Stimulated activated naive CD8-positive, alpha-beta T cell treated with anti-CD3 and anti-CD28 coated beads, Interleukin-15, amount 100 ng/mL, for 72 hours (primary cell): ENCODE results near the gene CSRP1.

Experiments
- ATAC-seq: fragments of 150-1000 bp; cut with Tn5 transposase; 2 replicates; pipeline ENCODE4 v1.10.0; 2021; ENCODE audit warnings: mild to moderate bottlenecking, moderate library complexity
- DNase-seq, 2 donors: peaks; one replicate each; pipeline ENCODE4 v3.0.0; 2021 to 2022
- H3K27ac Mint-ChIP-seq, 2 donors: one replicate each; pipeline ENCODE4 v1.8.0; 2022; ENCODE audit warnings: mild to moderate bottlenecking in 2 of 2, mixed read lengths in 2 of 2, moderate library complexity in 2 of 2
- H3K27me3 Mint-ChIP-seq: one replicate; pipeline ENCODE4 v1.8.0; 2022; ENCODE audit warnings: mixed read lengths
- H3K4me1 Mint-ChIP-seq: one replicate; pipeline ENCODE4 v1.8.0; 2022; ENCODE audit warnings: mild to moderate bottlenecking, mixed read lengths
- H3K4me3 Mint-ChIP-seq, 2 donors: one replicate each; pipeline ENCODE4 v1.8.0; 2022; ENCODE audit warnings: mild to moderate bottlenecking in 2 of 2, mixed read lengths in 2 of 2, moderate library complexity in 1 of 2
- H3K9me3 Mint-ChIP-seq, 2 donors: one replicate each; pipeline ENCODE4 v1.8.0; 2022; ENCODE audit warnings: mixed read lengths in 2 of 2

Gene CSRP1

GRCh38 chr1:201540846-201541735 lies 34.2 kb upstream of the CSRP1 start:
- Mint-ChIP-seq H3K27me3 (peaks cover 84% of the 10 kb centered on the region), H3K9me3 (no peaks in the 10 kb centered on the region)

DNA sequence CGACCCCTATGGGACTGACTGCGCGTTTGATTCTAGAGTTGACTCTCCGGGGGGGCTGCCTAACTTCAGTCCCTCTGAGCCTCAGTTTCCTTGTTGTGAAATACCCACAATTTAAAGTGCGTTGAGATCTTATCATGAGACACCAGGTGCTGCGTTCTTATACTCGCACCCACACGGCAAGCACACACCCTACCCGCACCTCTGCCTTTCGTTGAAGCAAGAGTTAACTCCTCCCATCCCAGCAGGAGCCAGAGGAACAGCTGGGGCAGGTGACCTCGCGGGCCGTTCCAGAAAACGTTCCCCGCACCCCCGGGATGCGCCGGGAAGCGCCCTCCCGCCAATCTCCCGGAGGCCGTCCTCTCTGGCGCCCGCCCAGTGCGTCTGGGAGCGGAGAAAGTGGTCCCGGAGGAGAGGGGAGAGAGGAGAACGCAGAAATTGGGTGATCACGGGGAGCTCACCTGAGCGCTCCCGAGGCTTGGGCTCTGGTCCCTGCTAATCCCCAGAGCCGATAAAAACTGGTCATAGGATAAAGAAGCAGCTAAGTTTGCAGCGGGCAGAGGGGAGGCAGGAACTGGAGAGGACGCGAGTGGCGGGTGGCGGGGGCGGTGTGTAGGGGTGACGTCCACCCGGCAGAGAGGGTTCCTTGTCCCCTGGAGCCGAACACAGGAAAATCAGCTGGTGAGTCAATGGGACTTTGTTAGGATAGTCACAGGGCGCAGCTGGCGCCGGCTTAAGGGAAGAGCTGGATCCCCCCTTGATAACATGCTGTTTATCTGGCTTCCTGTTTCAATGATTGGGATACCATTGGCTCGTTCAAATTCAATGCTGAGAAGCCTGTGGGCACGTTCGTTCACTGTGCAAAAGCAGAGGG lies 32.9 kb upstream of the CSRP1 start:
- no peaks in the 10 kb centered on the region for H3K9me3 Mint-ChIP-seq
- peaks cover 27% of the 10 kb centered on the region for H3K4me1 Mint-ChIP-seq
- DNase-seq (no peak), ATAC-seq (peak; percentile 44)
- H3K4me3 Mint-ChIP-seq: peak overlapping the region; percentile 68 to 72
- no peak overlapping the region for H3K27ac Mint-ChIP-seq
- peaks cover 97% of the 10 kb centered on the region for H3K27me3 Mint-ChIP-seq

More at GRCh38 chr1:201540846-201541735, 34.2 kb upstream of the CSRP1 start:
- H3K4me1 Mint-ChIP-seq: peaks cover 23% of the 10 kb centered on the region
- DNase-seq: no peak
- H3K4me3 Mint-ChIP-seq: no peak overlapping the region
- no peak for ATAC-seq
- no peak overlapping the region for H3K27ac Mint-ChIP-seq

- Mint-ChIP-seq H3K27me3 (peaks cover 91% of the 10 kb centered on the region), H3K27ac (no peak within 1 kb of the TSS), H3K4me3 (peak within 1 kb of the TSS; percentile 75 to 78), H3K9me3 (no peaks in the 10 kb centered on the region), H3K4me1 (peaks cover 31% of the 10 kb centered on the region)
- peak in 1 of 2 donors; percentile 10 for DNase-seq
- ATAC-seq: peak; percentile 62
These were observed 32.0 kb upstream of the CSRP1 start, which contains the start of gene NAV1 for GRCh38 chr1:201538612-201539551. Gene NAV1, plus strand, starts transcription at chr1:201539127. Its CDS starts 83,758 bp downstream, at chr1:201622885.

DNA sequence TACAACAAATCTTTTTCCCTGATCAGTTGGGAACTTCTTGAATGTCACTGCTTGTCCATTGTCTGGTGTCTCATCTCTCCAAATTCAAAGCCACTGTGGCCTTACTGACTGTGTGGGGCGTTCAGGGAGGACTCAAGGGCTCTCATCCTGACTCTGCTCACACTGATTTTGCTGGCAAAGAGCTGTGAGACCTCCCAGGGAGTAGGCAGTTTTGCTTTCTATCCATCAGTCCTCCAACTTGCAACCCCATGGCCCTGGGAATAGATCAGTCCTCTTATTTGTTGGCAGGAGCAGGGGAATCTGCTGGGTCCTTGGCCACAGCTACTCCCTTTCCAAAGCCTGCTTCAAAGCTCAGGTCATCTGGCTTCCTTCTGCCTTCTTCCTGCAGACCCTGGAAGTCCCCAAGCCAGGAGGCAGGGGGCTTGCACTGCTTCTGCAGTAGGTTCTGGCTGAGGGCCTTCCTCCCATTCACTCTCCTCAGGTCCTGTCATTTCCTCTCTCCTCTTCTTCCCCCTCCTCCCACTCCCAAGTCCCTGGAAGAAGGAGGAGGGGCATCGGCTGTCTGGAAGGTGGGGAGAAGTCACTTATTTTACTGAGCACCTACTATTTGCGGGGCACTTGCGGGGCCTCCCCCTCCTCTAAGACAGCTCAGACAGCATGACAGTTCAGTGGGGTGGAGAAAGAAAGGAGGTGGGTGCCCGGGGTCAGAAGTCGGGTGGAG lies 31.1 kb upstream of the CSRP1 start:
- Mint-ChIP-seq H3K9me3 (no peaks in the 10 kb centered on the region), H3K4me1 (peaks cover 31% of the 10 kb centered on the region), H3K27ac (no peak overlapping the region), H3K4me3 (peak overlapping the region; percentile 75 to 78), H3K27me3 (peaks cover 83% of the 10 kb centered on the region)
- ATAC-seq: no peak
- no peak for DNase-seq

- peaks cover 77% of the 10 kb centered on the region for H3K27me3 Mint-ChIP-seq
- no peaks in the 10 kb centered on the region for H3K9me3 Mint-ChIP-seq
- no peak overlapping the region for H3K4me3 Mint-ChIP-seq
- ATAC-seq: no peak
- DNase-seq: no peak
- H3K4me1 Mint-ChIP-seq: peaks cover 31% of the 10 kb centered on the region
- no peak overlapping the region for H3K27ac Mint-ChIP-seq
These were observed 30.5 kb upstream of the CSRP1 start for GRCh38 chr1:201537467-201537866.

GRCh38 chr1:201537028-201537427 lies 30.1 kb upstream of the CSRP1 start:
- ATAC-seq (no peak), DNase-seq (no peak)
- H3K4me3 Mint-ChIP-seq: no peak overlapping the region
- H3K27me3 Mint-ChIP-seq: peaks cover 73% of the 10 kb centered on the region
- H3K27ac Mint-ChIP-seq: no peak overlapping the region
- H3K9me3 Mint-ChIP-seq: no peaks in the 10 kb centered on the region
- peaks cover 33% of the 10 kb centered on the region for H3K4me1 Mint-ChIP-seq

DNA sequence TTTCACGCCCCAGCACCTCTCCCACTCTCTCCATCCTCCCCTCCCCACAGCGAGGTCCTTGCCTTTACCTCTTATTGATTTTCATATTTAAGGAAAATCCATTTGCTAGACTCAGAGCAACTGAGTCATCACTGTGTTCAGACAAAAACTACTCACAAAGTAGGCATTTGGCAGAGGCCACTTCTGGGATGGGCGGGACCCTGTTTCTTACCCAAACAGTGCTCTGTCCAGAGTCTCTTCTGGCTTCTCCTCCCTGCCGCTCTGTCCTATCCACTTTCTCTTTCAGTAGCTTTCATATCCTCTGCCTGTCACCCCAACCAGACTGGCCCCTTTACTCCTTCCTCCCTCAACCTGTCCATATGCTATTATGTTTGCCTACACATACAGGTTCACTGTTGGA lies 29.6 kb upstream of the CSRP1 start:
- ATAC-seq (no peak), DNase-seq (no peak)
- Mint-ChIP-seq H3K27ac (no peak overlapping the region), H3K9me3 (no peaks in the 10 kb centered on the region), H3K4me1 (peaks cover 38% of the 10 kb centered on the region), H3K4me3 (no peak overlapping the region), H3K27me3 (peaks cover 68% of the 10 kb centered on the region)

- ATAC-seq (no peak), DNase-seq (no peak)
- Mint-ChIP-seq H3K4me3 (no peak overlapping the region), H3K9me3 (no peaks in the 10 kb centered on the region), H3K27ac (no peak overlapping the region), H3K4me1 (peaks cover 45% of the 10 kb centered on the region), H3K27me3 (peaks cover 61% of the 10 kb centered on the region)
These were observed 29.0 kb upstream of the CSRP1 start for GRCh38 chr1:201535919-201536245.

GRCh38 chr1:201535046-201535918 lies 28.4 kb upstream of the CSRP1 start:
- Mint-ChIP-seq H3K4me3 (no peak overlapping the region), H3K4me1 (peaks cover 50% of the 10 kb centered on the region), H3K27ac (no peak overlapping the region), H3K27me3 (peaks cover 55% of the 10 kb centered on the region), H3K9me3 (no peaks in the 10 kb centered on the region)
- DNase-seq: no peak
- no peak for ATAC-seq

DNA sequence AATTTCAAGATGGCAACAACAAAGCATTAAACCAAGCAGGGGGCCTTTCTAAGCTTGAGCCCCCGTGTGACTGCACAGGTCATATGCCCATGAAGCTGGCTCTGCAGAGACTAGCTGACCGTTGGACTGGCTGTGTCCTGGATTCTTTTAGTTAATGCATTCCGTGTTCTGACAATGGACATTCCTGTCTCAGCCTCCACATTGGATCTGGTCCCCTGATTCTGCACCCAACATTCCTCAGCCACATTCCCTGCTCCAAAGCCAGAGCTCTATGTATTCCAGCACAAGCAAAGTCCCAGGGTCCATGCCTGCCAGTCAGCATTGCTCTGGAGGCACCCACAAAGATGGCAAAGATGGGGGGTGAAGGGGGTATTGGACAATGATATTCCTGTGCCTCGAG lies 26.9 kb upstream of the CSRP1 start:
- Mint-ChIP-seq H3K27ac (no peak overlapping the region), H3K4me1 (peaks cover 39% of the 10 kb centered on the region), H3K27me3 (peaks cover 42% of the 10 kb centered on the region), H3K4me3 (no peak overlapping the region), H3K9me3 (no peaks in the 10 kb centered on the region)
- DNase-seq (no peak), ATAC-seq (no peak)

- H3K4me3 Mint-ChIP-seq: no peak overlapping the region
- DNase-seq (no peak), ATAC-seq (no peak)
- H3K9me3 Mint-ChIP-seq: no peaks in the 10 kb centered on the region
- peaks cover 22% of the 10 kb centered on the region for H3K27me3 Mint-ChIP-seq
- peaks cover 29% of the 10 kb centered on the region for H3K4me1 Mint-ChIP-seq
- peak overlapping the region in 1 of 2 donors; percentile 51 for H3K27ac Mint-ChIP-seq
These were observed 24.9 kb upstream of the CSRP1 start for GRCh38 chr1:201531551-201532425.

- peak; percentile 20 to 35 for DNase-seq
- peaks cover 29% of the 10 kb centered on the region for H3K4me1 Mint-ChIP-seq
- H3K4me3 Mint-ChIP-seq: no peak overlapping the region
- ATAC-seq: peak; percentile 45
- H3K27me3 Mint-ChIP-seq: peaks cover 13% of the 10 kb centered on the region
- no peak overlapping the region for H3K27ac Mint-ChIP-seq
- no peaks in the 10 kb centered on the region for H3K9me3 Mint-ChIP-seq
These were observed 24.0 kb upstream of the CSRP1 start for GRCh38 chr1:201530741-201531531.
